Measurements from ENCODE around the gene REC114.
A peak's percentile ranks its signal among the peaks of the same experiment; 100 is the strongest.
"Not testable (repeated sequence)": the region's sequence is repeated elsewhere in the genome, so short reads cannot be mapped to it uniquely, and the experiment has no call there.

The REC114 gene

GRCh38 chr15:73480050-73480449 is 37.1 kb downstream of the REC114 start:
- Mint-ChIP-seq H3K36me3 (ENCODE audit: low read depth) (no peaks in the 10 kb centered on the region), H3K9me3 (no peaks in the 10 kb centered on the region), H3K27me3 (peaks cover 10% of the 10 kb centered on the region), H3K4me3 (no peak overlapping the region), H3K27ac (no peak overlapping the region), H3K4me1 (ENCODE audit: low read depth) (peaks cover 13% of the 10 kb centered on the region)
- intact Hi-C loops (cut with micrococcal nuclease) = no loop called here

GRCh38 chr15:73482166-73482565 is 39.2 kb downstream of the REC114 start:
- intact Hi-C loops (cut with micrococcal nuclease) = no loop called here
- H3K27me3 Mint-ChIP-seq = peaks cover 6% of the 10 kb centered on the region
- no peaks in the 10 kb centered on the region for H3K36me3 Mint-ChIP-seq (ENCODE audit: low read depth)
- H3K4me1 Mint-ChIP-seq (ENCODE audit: low read depth) = peaks cover 27% of the 10 kb centered on the region
- H3K4me3 Mint-ChIP-seq = no peak overlapping the region
- H3K9me3 Mint-ChIP-seq = no peaks in the 10 kb centered on the region
- no peak overlapping the region for H3K27ac Mint-ChIP-seq

DNA sequence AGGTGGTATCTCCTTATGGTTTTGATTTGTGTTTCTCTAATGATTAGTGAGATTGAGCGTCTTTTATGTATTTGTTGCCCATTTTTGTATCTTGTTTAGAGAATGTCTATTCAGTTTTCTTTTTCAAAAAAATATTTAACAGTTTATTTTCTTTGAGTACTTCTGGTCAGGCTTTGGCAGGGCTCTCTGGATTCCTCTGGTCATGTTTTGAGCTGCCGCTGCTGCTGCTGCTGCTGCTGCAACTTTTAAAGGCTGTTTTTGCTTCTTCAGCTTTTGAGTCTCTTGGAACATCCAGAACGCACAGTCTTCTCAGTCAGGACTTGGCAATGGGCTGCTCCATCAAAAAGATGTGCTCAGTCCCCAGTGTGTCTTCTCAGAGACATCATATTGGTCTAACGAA is 40.1 kb downstream of the REC114 start:
- no peak overlapping the region for H3K4me3 Mint-ChIP-seq
- intact Hi-C loops (cut with micrococcal nuclease) = no loop called here
- H3K4me1 Mint-ChIP-seq (ENCODE audit: low read depth) = peaks cover 27% of the 10 kb centered on the region
- no peaks in the 10 kb centered on the region for H3K36me3 Mint-ChIP-seq (ENCODE audit: low read depth)
- peaks cover 4% of the 10 kb centered on the region for H3K27me3 Mint-ChIP-seq
- H3K9me3 Mint-ChIP-seq = no peaks in the 10 kb centered on the region
- H3K27ac Mint-ChIP-seq = no peak overlapping the region

DNA sequence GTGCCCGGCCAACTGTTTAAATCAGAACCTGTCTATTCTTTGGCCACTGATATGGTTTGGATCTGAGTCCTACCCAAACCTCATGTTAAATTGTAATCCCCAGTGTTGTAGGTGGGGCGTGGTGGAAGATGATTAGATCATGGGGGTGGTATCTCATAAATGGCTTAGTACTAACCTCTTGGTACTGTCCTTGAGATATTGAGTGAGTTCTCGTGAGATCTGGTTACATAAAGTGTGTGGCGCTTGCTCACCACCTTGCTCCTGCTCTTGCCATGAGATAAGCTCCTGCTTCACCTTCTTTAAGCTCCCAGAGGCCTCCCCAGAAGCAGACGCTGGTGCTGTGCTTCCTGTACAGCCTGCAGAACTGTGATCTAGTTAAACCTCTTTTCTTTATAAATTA is 42.4 kb downstream of the REC114 start:
- H3K36me3 Mint-ChIP-seq (ENCODE audit: low read depth) = no peaks in the 10 kb centered on the region
- peaks cover 1% of the 10 kb centered on the region for H3K27me3 Mint-ChIP-seq
- H3K9me3 Mint-ChIP-seq = no peaks in the 10 kb centered on the region
- H3K27ac Mint-ChIP-seq = no peak overlapping the region
- H3K4me3 Mint-ChIP-seq = no peak overlapping the region
- H3K4me1 Mint-ChIP-seq (ENCODE audit: low read depth) = peaks cover 27% of the 10 kb centered on the region
- intact Hi-C loops (cut with micrococcal nuclease) = no loop called here

GRCh38 chr15:73485885-73486284 is 42.9 kb downstream of the REC114 start:
- H3K4me3 Mint-ChIP-seq, H3K27ac Mint-ChIP-seq: not testable (repeated sequence)

DNA sequence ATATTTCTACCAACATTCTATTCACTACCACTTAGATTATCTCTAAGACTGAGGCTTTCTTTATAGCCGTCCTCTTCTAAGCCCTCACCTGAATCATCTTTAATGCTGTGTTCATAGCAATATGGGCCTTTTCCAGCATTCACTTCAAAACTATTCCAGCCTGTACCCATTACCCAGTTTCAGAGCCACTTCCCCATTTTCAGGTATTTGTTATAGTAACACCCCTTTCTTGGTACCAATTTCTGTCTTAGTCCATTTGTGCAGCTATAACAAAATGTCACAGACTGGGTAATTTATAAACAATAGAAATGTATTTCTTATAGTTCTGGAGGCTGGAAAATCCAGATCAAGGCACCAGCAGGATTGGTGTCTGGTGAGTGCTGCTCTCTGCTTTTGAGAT is 45.7 kb downstream of the REC114 start:
- Mint-ChIP-seq H3K36me3 (ENCODE audit: low read depth) (no peaks in the 10 kb centered on the region), H3K27me3 (peaks cover 18% of the 10 kb centered on the region), H3K27ac (no peak overlapping the region), H3K9me3 (no peaks in the 10 kb centered on the region), H3K4me1 (ENCODE audit: low read depth) (peaks cover 14% of the 10 kb centered on the region), H3K4me3 (no peak overlapping the region)
- intact Hi-C loops (cut with micrococcal nuclease) = no loop called here

More at GRCh38 chr15:73485885-73486284, 42.9 kb downstream of the REC114 start:
- H3K36me3 Mint-ChIP-seq (ENCODE audit: low read depth); intact Hi-C loops (cut with micrococcal nuclease); H3K9me3 Mint-ChIP-seq; H3K27me3 Mint-ChIP-seq: not testable (repeated sequence)
- peaks cover 27% of the 10 kb centered on the region for H3K4me1 Mint-ChIP-seq (ENCODE audit: low read depth)

DNA sequence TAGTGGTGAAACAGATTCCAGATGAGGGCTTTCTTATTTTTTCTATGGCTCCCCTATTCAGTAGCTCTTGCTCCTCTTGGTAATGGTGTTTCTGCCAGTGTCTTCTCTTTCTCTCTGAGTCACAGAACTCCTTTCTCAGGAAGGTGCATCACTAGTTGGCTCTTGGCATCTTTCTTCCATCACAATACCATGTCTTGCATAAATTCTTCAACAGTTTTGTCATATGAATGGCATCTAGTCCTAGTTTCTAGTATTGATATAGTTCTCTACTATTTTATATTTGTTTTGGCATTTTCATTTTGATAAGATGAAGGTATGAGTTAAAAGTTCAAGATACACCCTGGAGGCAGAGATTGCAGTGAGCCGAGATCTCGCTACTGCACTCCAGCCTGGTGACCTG is 51.0 kb downstream of the REC114 start:
- no peaks in the 10 kb centered on the region for H3K4me1 Mint-ChIP-seq (ENCODE audit: low read depth)
- no peaks in the 10 kb centered on the region for H3K9me3 Mint-ChIP-seq
- peaks cover 37% of the 10 kb centered on the region for H3K27me3 Mint-ChIP-seq
- intact Hi-C loops (cut with micrococcal nuclease) = no loop called here
- no peak overlapping the region for H3K4me3 Mint-ChIP-seq
- H3K36me3 Mint-ChIP-seq (ENCODE audit: low read depth) = no peaks in the 10 kb centered on the region
- no peak overlapping the region for H3K27ac Mint-ChIP-seq

DNA sequence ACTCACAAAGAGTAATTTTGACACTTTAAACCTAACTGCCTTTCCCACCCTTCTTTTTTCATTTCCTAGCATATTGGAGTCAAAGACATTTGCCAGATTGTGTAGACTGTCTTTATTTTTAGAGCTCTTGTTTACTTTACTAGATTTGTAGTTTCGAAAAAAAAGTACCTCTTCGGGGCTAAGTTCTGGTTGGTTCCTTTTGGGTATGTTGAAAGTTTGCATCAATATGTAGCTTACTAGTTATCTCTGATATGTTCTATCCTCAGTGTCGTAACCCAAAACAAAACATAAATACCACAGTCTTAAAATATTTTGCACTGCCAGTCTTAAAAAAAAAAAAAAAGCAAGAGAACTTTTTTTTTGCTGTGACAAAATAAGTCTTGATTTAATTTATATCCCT is 52.2 kb downstream of the REC114 start:
- intact Hi-C loops (cut with micrococcal nuclease) = no loop called here
- Mint-ChIP-seq H3K4me1 (ENCODE audit: low read depth) (no peaks in the 10 kb centered on the region), H3K27me3 (peaks cover 44% of the 10 kb centered on the region), H3K4me3 (no peak overlapping the region), H3K36me3 (ENCODE audit: low read depth) (no peaks in the 10 kb centered on the region), H3K9me3 (no peaks in the 10 kb centered on the region), H3K27ac (no peak overlapping the region)

DNA sequence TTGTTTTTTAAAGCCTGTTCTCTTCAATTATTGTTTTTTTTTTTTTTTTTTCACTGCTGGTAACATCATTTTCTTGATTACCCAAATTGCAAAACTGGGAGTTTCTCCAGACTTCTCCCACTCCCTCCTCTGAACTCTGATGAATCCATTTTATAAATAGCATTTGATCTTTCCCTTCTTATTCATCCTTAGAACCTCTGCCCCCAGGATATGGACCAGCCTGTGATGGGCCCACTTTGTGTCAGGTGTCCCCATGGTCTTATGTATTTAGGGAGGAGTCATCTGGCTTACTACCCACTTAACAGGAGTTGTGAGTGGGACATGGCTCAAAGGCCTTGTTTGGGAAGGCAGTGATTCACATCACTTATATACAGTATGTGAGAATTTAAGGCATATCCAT is 57.7 kb downstream of the REC114 start:
- Mint-ChIP-seq H3K36me3 (ENCODE audit: low read depth) (no peaks in the 10 kb centered on the region), H3K4me1 (ENCODE audit: low read depth) (no peaks in the 10 kb centered on the region), H3K4me3 (no peak overlapping the region), H3K9me3 (no peaks in the 10 kb centered on the region), H3K27me3 (peaks cover 43% of the 10 kb centered on the region), H3K27ac (no peak overlapping the region)
- intact Hi-C loops (cut with micrococcal nuclease) = no loop called here

DNA sequence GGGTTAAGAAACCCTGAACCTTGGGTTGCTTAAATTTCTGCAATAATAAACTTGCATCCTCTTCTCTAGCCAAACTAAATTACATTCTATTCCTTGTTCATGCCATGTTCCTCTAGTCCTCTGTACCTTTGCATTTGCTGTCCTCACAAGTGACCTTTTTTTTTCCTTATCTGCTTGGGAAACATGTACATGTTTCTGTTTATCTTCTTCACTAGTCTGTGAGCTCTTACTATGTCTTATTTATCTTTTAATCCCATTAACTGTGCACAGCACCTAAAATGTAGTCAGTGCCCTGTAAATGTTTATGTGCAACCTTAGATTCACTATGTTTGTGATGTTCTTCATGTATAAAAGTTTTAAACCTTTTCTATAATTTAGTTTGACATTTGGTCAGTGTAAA is 61.9 kb downstream of the REC114 start:
- peaks cover 30% of the 10 kb centered on the region for H3K27me3 Mint-ChIP-seq
- no peaks in the 10 kb centered on the region for H3K4me1 Mint-ChIP-seq (ENCODE audit: low read depth)
- intact Hi-C loops (cut with micrococcal nuclease) = no loop called here
- no peak overlapping the region for H3K27ac Mint-ChIP-seq
- H3K36me3 Mint-ChIP-seq (ENCODE audit: low read depth) = no peaks in the 10 kb centered on the region
- H3K4me3 Mint-ChIP-seq = no peak overlapping the region
- no peaks in the 10 kb centered on the region for H3K9me3 Mint-ChIP-seq

DNA sequence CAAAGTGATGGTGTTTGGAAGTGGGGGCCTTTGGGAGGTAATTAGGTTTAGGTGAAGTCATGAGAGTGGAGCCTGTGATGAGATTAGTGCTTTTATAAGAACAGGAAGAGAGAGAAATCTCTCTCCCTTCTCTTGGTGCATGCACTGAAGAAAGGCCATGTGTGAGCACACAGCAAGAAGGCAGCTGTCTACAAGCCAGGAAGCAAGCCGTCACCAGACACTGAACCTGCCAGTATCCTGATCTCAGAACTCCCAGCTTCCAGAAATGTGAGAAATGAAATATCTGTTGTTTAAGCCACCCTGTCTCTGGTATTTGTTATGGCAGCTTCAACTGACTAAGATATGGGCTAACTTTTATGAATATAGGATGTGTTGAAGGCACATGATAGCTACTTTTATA is 72.6 kb downstream of the REC114 start:
- no peak overlapping the region for H3K4me3 Mint-ChIP-seq
- H3K27ac Mint-ChIP-seq = no peak overlapping the region
- H3K36me3 Mint-ChIP-seq (ENCODE audit: low read depth) = no peaks in the 10 kb centered on the region
- intact Hi-C loops (cut with micrococcal nuclease) = no loop called here
- no peaks in the 10 kb centered on the region for H3K9me3 Mint-ChIP-seq
- peaks cover 26% of the 10 kb centered on the region for H3K4me1 Mint-ChIP-seq (ENCODE audit: low read depth)
- H3K27me3 Mint-ChIP-seq = no peaks in the 10 kb centered on the region

DNA sequence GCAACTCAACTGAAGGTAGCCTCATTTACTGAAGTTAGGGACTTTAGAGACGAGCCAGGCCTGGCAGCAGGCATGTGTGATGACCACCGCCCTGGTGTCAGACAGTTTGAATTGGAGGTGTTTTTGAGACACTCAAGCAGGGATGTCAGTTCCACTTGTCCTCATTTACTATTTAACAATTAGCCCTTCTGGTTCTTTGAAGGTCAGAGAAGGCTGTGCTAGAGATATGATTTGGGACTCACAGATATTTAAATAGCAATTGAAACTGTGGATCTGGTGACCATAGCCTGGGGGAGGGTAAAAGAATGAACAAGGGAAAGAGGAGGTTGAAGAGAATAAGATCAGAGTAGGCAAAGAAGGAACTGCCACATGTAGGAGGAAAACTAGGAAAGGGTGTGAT is 74.6 kb downstream of the REC114 start:
- Mint-ChIP-seq H3K27ac (peak overlapping the region; percentile 3), H3K36me3 (ENCODE audit: low read depth) (no peaks in the 10 kb centered on the region), H3K4me1 (ENCODE audit: low read depth) (peaks cover 26% of the 10 kb centered on the region), H3K27me3 (no peaks in the 10 kb centered on the region), H3K4me3 (no peak overlapping the region), H3K9me3 (peaks cover 3% of the 10 kb centered on the region)
- intact Hi-C loops (cut with micrococcal nuclease) = no loop called here

DNA sequence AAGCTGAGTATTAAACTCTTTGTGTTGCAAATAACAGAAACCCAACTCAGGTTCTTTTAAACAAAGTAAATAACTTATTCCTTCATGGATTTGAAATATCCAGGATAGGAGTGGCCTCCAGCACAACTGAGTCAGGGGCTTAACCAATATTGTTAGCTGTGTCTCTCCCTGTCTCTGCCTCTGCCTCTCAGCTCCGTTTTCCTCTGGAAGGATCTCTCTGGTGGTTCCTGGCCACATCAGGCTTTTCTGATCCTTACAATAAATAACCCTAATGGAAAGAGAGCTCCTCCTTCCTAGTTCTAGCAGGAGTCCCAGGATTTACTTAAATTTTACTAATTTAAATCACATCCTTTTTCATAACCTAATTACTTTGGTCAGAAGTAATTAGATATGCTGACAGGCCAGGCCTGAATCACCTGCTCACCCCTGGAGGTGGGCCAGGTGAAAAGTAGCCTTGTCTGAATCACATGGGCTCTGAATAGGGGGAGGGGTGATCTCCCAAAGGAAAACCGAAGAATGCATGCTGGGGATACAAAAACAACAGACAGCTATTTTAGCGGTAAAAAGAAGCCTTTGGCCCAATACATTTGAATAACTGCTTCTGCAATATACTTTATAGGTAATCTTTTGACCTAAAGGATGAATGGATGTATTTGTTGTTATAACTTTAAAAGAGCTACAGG is 75.4 kb downstream of the REC114 start:
- H3K36me3 Mint-ChIP-seq (ENCODE audit: low read depth) = no peaks in the 10 kb centered on the region
- peaks cover 11% of the 10 kb centered on the region for H3K9me3 Mint-ChIP-seq
- H3K27ac Mint-ChIP-seq = no peak overlapping the region
- H3K4me1 Mint-ChIP-seq (ENCODE audit: low read depth) = peaks cover 26% of the 10 kb centered on the region
- intact Hi-C loops (cut with micrococcal nuclease) = no loop called here
- no peak overlapping the region for H3K4me3 Mint-ChIP-seq
- H3K27me3 Mint-ChIP-seq = no peaks in the 10 kb centered on the region

- peaks cover 26% of the 10 kb centered on the region for H3K4me1 Mint-ChIP-seq (ENCODE audit: low read depth)
- no peaks in the 10 kb centered on the region for H3K36me3 Mint-ChIP-seq (ENCODE audit: low read depth)
- H3K4me3 Mint-ChIP-seq = no peak overlapping the region
- no peak overlapping the region for H3K27ac Mint-ChIP-seq
- intact Hi-C loops (cut with micrococcal nuclease) = no loop called here
- peaks cover 12% of the 10 kb centered on the region for H3K9me3 Mint-ChIP-seq
- peaks cover 3% of the 10 kb centered on the region for H3K27me3 Mint-ChIP-seq
Observed at GRCh38 chr15:73518876-73519733, 76.1 kb downstream of the REC114 start.
